ENCODE data around the gene SPTLC1. TPM values are rescaled to one million over a fixed set of nuclear protein-coding genes. Genes with fewer than 3 reads are reported as not detected.
"Not testable (repeated sequence)": the region's sequence is repeated elsewhere in the genome, so short reads cannot be mapped to it uniquely, and the experiment has no call there.

SPTLC1 gene
- total RNA-seq, 1 donor from 2014 or later, result 45.9 TPM

- Mint-ChIP-seq H3K4me1 (ENCODE audit: low read depth, unreplicated experiment) (no peaks in the 10 kb centered on the region), H3K27ac (ENCODE audit: unreplicated experiment) (no peak overlapping the region), H3K36me3 (ENCODE audit: unreplicated experiment) (no peaks in the 10 kb centered on the region), H3K27me3 (ENCODE audit: unreplicated experiment) (no peaks in the 10 kb centered on the region), H3K9me3 (ENCODE audit: unreplicated experiment) (no peaks in the 10 kb centered on the region), H3K4me3 (ENCODE audit: unreplicated experiment) (no peak overlapping the region)
- no peak for TF ChIP-seq CTCF (IDR thresholded peaks at IDR 0.05; ENCODE audit: partially characterized antibody, unreplicated experiment)
- DNase-seq, result no peak
Measured at GRCh38 chr9:92008041-92008440, 107.2 kb downstream of the SPTLC1 start.

- TF ChIP-seq CTCF (IDR thresholded peaks at IDR 0.05; ENCODE audit: partially characterized antibody, unreplicated experiment), result no peak
- H3K27ac Mint-ChIP-seq (ENCODE audit: unreplicated experiment), result no peak overlapping the region
- H3K27me3 Mint-ChIP-seq (ENCODE audit: unreplicated experiment), result peaks cover 2% of the 10 kb centered on the region
- H3K9me3 Mint-ChIP-seq (ENCODE audit: unreplicated experiment), result no peaks in the 10 kb centered on the region
- H3K36me3 Mint-ChIP-seq (ENCODE audit: unreplicated experiment), result peaks cover 5% of the 10 kb centered on the region
- no peaks in the 10 kb centered on the region for H3K4me1 Mint-ChIP-seq (ENCODE audit: low read depth, unreplicated experiment)
- no peak overlapping the region for H3K4me3 Mint-ChIP-seq (ENCODE audit: unreplicated experiment)
- no peak for DNase-seq
Measured at GRCh38 chr9:92004045-92004392, 111.2 kb downstream of the SPTLC1 start.

GRCh38 chr9:92003308-92004044 lies 111.7 kb downstream of the SPTLC1 start:
- no peak overlapping the region for H3K4me3 Mint-ChIP-seq (ENCODE audit: unreplicated experiment)
- H3K27ac Mint-ChIP-seq (ENCODE audit: unreplicated experiment), result no peak overlapping the region
- peaks cover 5% of the 10 kb centered on the region for H3K36me3 Mint-ChIP-seq (ENCODE audit: unreplicated experiment)
- DNase-seq, result no peak
- TF ChIP-seq CTCF (IDR thresholded peaks at IDR 0.05; ENCODE audit: partially characterized antibody, unreplicated experiment), result no peak
- H3K9me3 Mint-ChIP-seq (ENCODE audit: unreplicated experiment), result no peaks in the 10 kb centered on the region
- no peaks in the 10 kb centered on the region for H3K4me1 Mint-ChIP-seq (ENCODE audit: low read depth, unreplicated experiment)
- peaks cover 2% of the 10 kb centered on the region for H3K27me3 Mint-ChIP-seq (ENCODE audit: unreplicated experiment)

GRCh38 chr9:92001948-92002347 lies 113.3 kb downstream of the SPTLC1 start:
- H3K36me3 Mint-ChIP-seq (ENCODE audit: unreplicated experiment); H3K27ac Mint-ChIP-seq (ENCODE audit: unreplicated experiment); DNase-seq; H3K4me1 Mint-ChIP-seq (ENCODE audit: low read depth, unreplicated experiment); H3K9me3 Mint-ChIP-seq (ENCODE audit: unreplicated experiment); H3K27me3 Mint-ChIP-seq (ENCODE audit: unreplicated experiment); H3K4me3 Mint-ChIP-seq (ENCODE audit: unreplicated experiment): not testable (repeated sequence)

GRCh38 chr9:92001244-92001643 lies 114.0 kb downstream of the SPTLC1 start:
- Mint-ChIP-seq H3K36me3 (ENCODE audit: unreplicated experiment) (peaks cover 5% of the 10 kb centered on the region), H3K4me1 (ENCODE audit: low read depth, unreplicated experiment) (no peaks in the 10 kb centered on the region), H3K27me3 (ENCODE audit: unreplicated experiment) (peaks cover 2% of the 10 kb centered on the region), H3K9me3 (ENCODE audit: unreplicated experiment) (no peaks in the 10 kb centered on the region), H3K27ac (ENCODE audit: unreplicated experiment) (no peak overlapping the region), H3K4me3 (ENCODE audit: unreplicated experiment) (no peak overlapping the region)
- TF ChIP-seq CTCF (IDR thresholded peaks at IDR 0.05; ENCODE audit: partially characterized antibody, unreplicated experiment), result no peak
- no peak for DNase-seq
